ENCODE results near the gene COQ2. TPM values are rescaled to one million over a fixed set of nuclear protein-coding genes. Genes with fewer than 3 reads are reported as not detected.
"Not testable (repeated sequence)": the region's sequence is repeated elsewhere in the genome, so short reads cannot be mapped to it uniquely, and the experiment has no call there.

COQ2 gene
- polyA plus RNA-seq (ENCODE audit: insufficient read length): 14.9 TPM
- long read RNA-seq, donor 1, transcript COQ2-206 (7 exons, 1,641 nt): major isoform, 5 of 11 reads
- long read RNA-seq, donor 1, partial matches to known transcripts: 6 of 11 reads
- long read RNA-seq, donor 1, other reads (novel, unspliced or antisense): 0 of 11 reads
- long read RNA-seq, donor 2, transcript COQ2-206 (7 exons, 1,641 nt): major isoform, 6 of 6 reads
- long read RNA-seq, donor 2, partial matches to known transcripts: 0 of 6 reads
- long read RNA-seq, donor 2, other reads (novel, unspliced or antisense): 0 of 6 reads
- long read RNA-seq, donor 3, transcript COQ2-206 (7 exons, 1,641 nt): major isoform, 6 of 12 reads
- long read RNA-seq, donor 3, partial matches to known transcripts: 5 of 12 reads
- long read RNA-seq, donor 3, other reads (novel, unspliced or antisense): 0 of 12 reads
- long read RNA-seq, donor 4: 0 reads
- long read RNA-seq, donor 5, transcript COQ2-206 (7 exons, 1,641 nt): major isoform, 11 of 23 reads
- long read RNA-seq, donor 5, partial matches to known transcripts: 12 of 23 reads
- long read RNA-seq, donor 5, other reads (novel, unspliced or antisense): 0 of 23 reads
- long read RNA-seq, donor 6, transcript COQ2-206 (7 exons, 1,641 nt): major isoform, 7 of 12 reads
- long read RNA-seq, donor 6, partial matches to known transcripts: 5 of 12 reads
- long read RNA-seq, donor 6, other reads (novel, unspliced or antisense): 0 of 12 reads
- long read RNA-seq, donor 7, transcript COQ2-206 (7 exons, 1,641 nt): major isoform, 10 of 15 reads
- long read RNA-seq, donor 7, partial matches to known transcripts: 5 of 15 reads
- long read RNA-seq, donor 7, other reads (novel, unspliced or antisense): 0 of 15 reads
- long read RNA-seq, donor 8, partial matches to known transcripts: 0 of 4 reads
- long read RNA-seq, donor 8, other reads (novel, unspliced or antisense): 0 of 4 reads

GRCh38 chr4:83284193-83285054 is at the start of gene COQ2:
COQ2 (minus strand) TSS chr4:83284798; CDS start chr4:83284764, 34 bp downstream.
- DNase-seq: peak; percentile 91

- DNase-seq: no peak
Measured at GRCh38 chr4:83331956-83332355, 47.4 kb upstream of the COQ2 start.

- DNase-seq: no peak
Measured at GRCh38 chr4:83329521-83330110, 45.0 kb upstream of the COQ2 start.

GRCh38 chr4:83328521-83329187 is 44.1 kb upstream of the COQ2 start:
- no peak for DNase-seq

- DNase-seq: no peak
Measured at GRCh38 chr4:83326546-83326945, 41.9 kb upstream of the COQ2 start.

GRCh38 chr4:83325306-83325705 is 40.7 kb upstream of the COQ2 start:
- DNase-seq: not testable (repeated sequence)

- no peak for DNase-seq
Measured at GRCh38 chr4:83323136-83323535, 38.5 kb upstream of the COQ2 start.

GRCh38 chr4:83320548-83320947 is 36.0 kb upstream of the COQ2 start:
- DNase-seq: no peak

- DNase-seq: no peak
Measured at GRCh38 chr4:83318666-83319065, 34.1 kb upstream of the COQ2 start.

GRCh38 chr4:83317671-83318070 is 33.1 kb upstream of the COQ2 start:
- no peak for DNase-seq

GRCh38 chr4:83316459-83317165 is 32.0 kb upstream of the COQ2 start:
- DNase-seq: no peak

- no peak for DNase-seq
Measured at GRCh38 chr4:83315341-83315870, 30.8 kb upstream of the COQ2 start.

GRCh38 chr4:83308672-83309071 is 24.1 kb upstream of the COQ2 start:
- no peak for DNase-seq

GRCh38 chr4:83307920-83308319 is 23.3 kb upstream of the COQ2 start:
- DNase-seq: no peak

- no peak for DNase-seq
Measured at GRCh38 chr4:83305187-83305586, 20.6 kb upstream of the COQ2 start.

GRCh38 chr4:83297548-83298260 is 13.1 kb upstream of the COQ2 start:
- no peak for DNase-seq

- no peak for DNase-seq
Measured at GRCh38 chr4:83293305-83294046, 8.9 kb upstream of the COQ2 start.

GRCh38 chr4:83290059-83290774 is 5.6 kb upstream of the COQ2 start:
- not testable (repeated sequence) for DNase-seq
